ENCODE data around the gene GGT5.
"Not testable (repeated sequence)": the region's sequence is repeated elsewhere in the genome, so short reads cannot be mapped to it uniquely, and the experiment has no call there.

The GGT5 gene

GRCh38 chr22:24245030-24245431 is at the start of gene GGT5:
Gene GGT5 (minus strand): TSS chr22:24245082. CDS start chr22:24244725, 357 bp downstream.
- DNase-seq: not testable (repeated sequence)

GRCh38 chr22:24292202-24292830 is 47.4 kb upstream of the GGT5 start:
- DNase-seq: not testable (repeated sequence)

- no peak for DNase-seq
Observed at GRCh38 chr22:24291515-24292201, 46.8 kb upstream of the GGT5 start.

- no peak for DNase-seq
Observed at GRCh38 chr22:24290459-24290858, 45.6 kb upstream of the GGT5 start.

- DNase-seq: no peak
Observed at GRCh38 chr22:24289741-24290163, 44.9 kb upstream of the GGT5 start.

GRCh38 chr22:24289114-24289513 is 44.2 kb upstream of the GGT5 start:
- DNase-seq: no peak

GRCh38 chr22:24287801-24288200 is 42.9 kb upstream of the GGT5 start:
- DNase-seq: not testable (repeated sequence)

GRCh38 chr22:24287212-24287611 is 42.3 kb upstream of the GGT5 start:
- not testable (repeated sequence) for DNase-seq

GRCh38 chr22:24285245-24285644 is 40.4 kb upstream of the GGT5 start:
- DNase-seq: peak; percentile 78

GRCh38 chr22:24284747-24285203 is 39.9 kb upstream of the GGT5 start:
- no peak for DNase-seq

- DNase-seq: no peak
Observed at GRCh38 chr22:24282401-24282800, 37.5 kb upstream of the GGT5 start.

GRCh38 chr22:24280363-24280762 is 35.5 kb upstream of the GGT5 start:
- not testable (repeated sequence) for DNase-seq

GRCh38 chr22:24274696-24275405 is 30.0 kb upstream of the GGT5 start:
- not testable (repeated sequence) for DNase-seq

- DNase-seq: not testable (repeated sequence)
Observed at GRCh38 chr22:24273906-24274305, 29.0 kb upstream of the GGT5 start.

- peak; percentile 48 for DNase-seq
Observed at GRCh38 chr22:24273031-24273430, 28.1 kb upstream of the GGT5 start.

GRCh38 chr22:24271386-24271854 is 26.5 kb upstream of the GGT5 start:
- DNase-seq: no peak

- DNase-seq: peak; percentile 93
Observed at GRCh38 chr22:24270556-24271385, 25.9 kb upstream of the GGT5 start, which contains the start of gene SPECC1L. Gene SPECC1L (plus strand): TSS chr22:24270831. CDS start chr22:24302232, 31,401 bp downstream.

GRCh38 chr22:24266495-24266894 is 21.6 kb upstream of the GGT5 start:
- DNase-seq: not testable (repeated sequence)

- DNase-seq: no peak
Observed at GRCh38 chr22:24265734-24266133, 20.9 kb upstream of the GGT5 start.

- DNase-seq: not testable (repeated sequence)
Observed at GRCh38 chr22:24264329-24264896, 19.5 kb upstream of the GGT5 start.

- DNase-seq: not testable (repeated sequence)
Observed at GRCh38 chr22:24263479-24263878, 18.6 kb upstream of the GGT5 start.

GRCh38 chr22:24262185-24262749 is 17.4 kb upstream of the GGT5 start:
- not testable (repeated sequence) for DNase-seq
